Stomach (tissue), 9 donors: ENCODE data around the gene TMPRSS3. TPM values are rescaled to one million over a fixed set of nuclear protein-coding genes. Genes with fewer than 3 reads are reported as not detected.
"Not testable (repeated sequence)": the region's sequence is repeated elsewhere in the genome, so short reads cannot be mapped to it uniquely, and the experiment has no call there.

ENCODE experiments used
- DNase-seq, 2 donors: peaks; one replicate each; pipeline versions ENCODE4 v3.0.0 to v3.0.0-alpha.2; 2013 to 2019
- H3K27ac ChIP-seq, 5 donors: fragments of 200-600 bp in 4 of 5; sonication (generic) in 4 of 5; one replicate each; pipeline ENCODE4 v1.5.1; 2013 to 2019; ENCODE audit warnings: mild to moderate bottlenecking in 1 of 5, moderate library complexity in 1 of 5
- H3K27me3 ChIP-seq, 3 donors: fragments of 200-600 bp; sonication (generic); one replicate each; pipeline ENCODE4 v1.5.1; 2017 to 2019; ENCODE audit warnings: mixed run types in 1 of 3
- H3K36me3 ChIP-seq, 4 donors: fragments of 200-600 bp; sonication (generic); 1 replicate in 3 of 4; 2 replicates in 1 of 4; pipeline ENCODE4 v1.5.1; 2016 to 2019
- H3K4me1 ChIP-seq, 4 donors: fragments of 200-600 bp; sonication (generic); one replicate each; pipeline ENCODE4 v1.5.1; 2016 to 2019
- H3K4me3 ChIP-seq, 4 donors: fragments of 200-600 bp; sonication (generic) in 3 of 4; one replicate each; pipeline ENCODE4 v1.5.1; 2016 to 2019; ENCODE audit warnings: mild to moderate bottlenecking in 1 of 4
- H3K9me3 ChIP-seq, 4 donors: fragments of 200-600 bp; sonication (generic); one replicate each; pipeline ENCODE4 v1.5.1; 2016 to 2019
- EP300 ChIP-seq: sonication (generic); formaldehyde crosslinking; IDR thresholded peaks from one replicate; pipeline ENCODE4 v1.6.1; 2017; ENCODE audit warnings: antibody characterized with exemption
- POLR2A ChIP-seq, 4 donors: fragments of 450-650 bp; IDR thresholded peaks; one replicate each; pipeline ENCODE4 v1.6.1; 2016; ENCODE audit warnings: antibody characterized with exemption in 4 of 4, control low read depth in 2 of 4, mild to moderate bottlenecking in 1 of 4, moderate library complexity in 1 of 4
- POLR2AphosphoS5 ChIP-seq, 3 donors: sonication (generic); formaldehyde crosslinking; IDR thresholded peaks; one replicate each; pipeline ENCODE4 v1.6.1; 2016; ENCODE audit warnings: antibody characterized with exemption in 3 of 3
- WGBS, 5 donors: extraction: QIAGEN DNeasy Blood & Tissue Kit in 3 of 5; methylation state at CpG; one replicate each; pipeline versions ENCODE4 v1.1.5 to v1.1.7; 2013 to 2018; 5-methylcytosine and 5-hydroxymethylcytosine counted together
- intact Hi-C: fragments of 100-400 bp; cut with DNase I; formaldehyde crosslinking; loops from one replicate; pipeline ENCODE4 v1.15.1; 2023; ENCODE audit warnings: low total_unique reads
- polyA plus RNA-seq, 3 donors: library from polyadenylated mRNA; stranded (reverse); fragments of 200-250 nt; gene quantifications; one replicate each; pipeline ENCODE4 v1.2.3, GENCODE V29; 2013
- total RNA-seq, 5 donors: library from RNA; depleted of rRNA; stranded (reverse); fragments of >200 nt; gene quantifications; one replicate each; pipeline versions ENCODE4 v1.1.0 to v1.2.3, GENCODE V29; 2014 to 2016
- TF ChIP-seq, protein P1 (sequence below), 7 experiments: fragments of 450-650 bp in 4 of 7; fragments of 200-600 bp in 3 of 7; sonication (generic) in 3 of 7; IDR thresholded peaks; one replicate each; pipeline ENCODE4 v1.5.1; 2016 to 2019; ENCODE audit warnings: antibody characterized with exemption in 7 of 7, control low read depth in 2 of 7, mild to moderate bottlenecking in 1 of 7
- donor health status: healthy with polysubstance abuse.
- donor health status: Bipolar disorder and iron deficiency.
- donor health status: healthy.

The TMPRSS3 gene
- total and polyA plus RNA-seq, 8 donors = 0.45 to 37.9 (median 3.9) TPM; not detected in 1

GRCh38 chr21:42409366-42409765 lies 13.5 kb upstream of the TMPRSS3 start:
- no peak for TF ChIP-seq EP300
- TF ChIP-seq, protein P1, sequence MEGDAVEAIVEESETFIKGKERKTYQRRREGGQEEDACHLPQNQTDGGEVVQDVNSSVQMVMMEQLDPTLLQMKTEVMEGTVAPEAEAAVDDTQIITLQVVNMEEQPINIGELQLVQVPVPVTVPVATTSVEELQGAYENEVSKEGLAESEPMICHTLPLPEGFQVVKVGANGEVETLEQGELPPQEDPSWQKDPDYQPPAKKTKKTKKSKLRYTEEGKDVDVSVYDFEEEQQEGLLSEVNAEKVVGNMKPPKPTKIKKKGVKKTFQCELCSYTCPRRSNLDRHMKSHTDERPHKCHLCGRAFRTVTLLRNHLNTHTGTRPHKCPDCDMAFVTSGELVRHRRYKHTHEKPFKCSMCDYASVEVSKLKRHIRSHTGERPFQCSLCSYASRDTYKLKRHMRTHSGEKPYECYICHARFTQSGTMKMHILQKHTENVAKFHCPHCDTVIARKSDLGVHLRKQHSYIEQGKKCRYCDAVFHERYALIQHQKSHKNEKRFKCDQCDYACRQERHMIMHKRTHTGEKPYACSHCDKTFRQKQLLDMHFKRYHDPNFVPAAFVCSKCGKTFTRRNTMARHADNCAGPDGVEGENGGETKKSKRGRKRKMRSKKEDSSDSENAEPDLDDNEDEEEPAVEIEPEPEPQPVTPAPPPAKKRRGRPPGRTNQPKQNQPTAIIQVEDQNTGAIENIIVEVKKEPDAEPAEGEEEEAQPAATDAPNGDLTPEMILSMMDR (IDR thresholded peaks at IDR 0.05) = no peak
- TF ChIP-seq POLR2AphosphoS5 (IDR thresholded peaks at IDR 0.05) = no peak
- no peak for TF ChIP-seq POLR2A (IDR thresholded peaks at IDR 0.05)
- H3K27ac ChIP-seq = no peak overlapping the region
- no peak overlapping the region for H3K4me3 ChIP-seq
- no peaks in the 10 kb centered on the region for H3K9me3 ChIP-seq
- no peak for DNase-seq
- no peaks in the 10 kb centered on the region for H3K36me3 ChIP-seq
- intact Hi-C loops = loop anchor here (10.0 kb wide), 1 partner anchor 55 kb away; the partner anchor contains the start of gene TFF2
- WGBS, 5 donors = 74 to 87% (median 84%) methylated on average over 7 of the region's 7 CpGs
- peaks cover 0 to 37% (median 0%) of the 10 kb centered on the region in 3 donors for H3K27me3 ChIP-seq
- H3K4me1 ChIP-seq = peaks cover 0 to 7% (median 2%) of the 10 kb centered on the region in 4 donors

DNA sequence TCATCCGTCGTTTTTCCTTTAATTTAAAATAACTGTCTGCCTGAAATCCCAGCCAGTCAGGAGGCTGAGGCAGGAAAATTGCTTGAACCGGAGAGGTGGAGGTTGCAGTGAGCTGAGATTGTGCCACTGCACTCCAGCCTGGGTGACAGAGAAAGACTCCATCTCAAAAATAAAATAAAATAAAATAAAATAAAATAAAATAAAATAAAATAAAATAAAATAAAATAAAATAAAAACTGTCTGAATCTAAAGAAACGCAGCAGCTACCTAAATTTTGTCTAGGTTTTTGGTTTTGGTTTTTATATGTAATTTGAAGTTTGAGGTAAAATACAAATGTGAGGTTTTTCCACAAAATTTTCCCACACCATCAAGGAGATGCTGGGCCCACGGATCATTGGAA lies 12.9 kb upstream of the TMPRSS3 start:
- not testable (repeated sequence) for H3K4me3 ChIP-seq, H3K9me3 ChIP-seq, H3K27ac ChIP-seq, H3K4me1 ChIP-seq, DNase-seq, H3K36me3 ChIP-seq
- 87 to 92% (median 88%) methylated on average over 5 of the region's 5 CpGs for WGBS, 5 donors
- H3K27me3 ChIP-seq = peaks cover 0 to 39% (median 0%) of the 10 kb centered on the region in 3 donors
- intact Hi-C loops = loop anchor here (10.0 kb wide), 1 partner anchor 54 kb away; the partner anchor contains the start of gene TFF2

- Histone ChIP-seq H3K36me3 (no peaks in the 10 kb centered on the region), H3K4me1 (peaks cover 0 to 11% (median 2%) of the 10 kb centered on the region in 4 donors), H3K27me3 (peaks cover 0 to 32% (median 0%) of the 10 kb centered on the region in 3 donors), H3K4me3 (no peak overlapping the region), H3K9me3 (no peaks in the 10 kb centered on the region), H3K27ac (no peak overlapping the region)
- WGBS, 5 donors = 56 to 87% (median 83%) methylated on average over 5 of the region's 5 CpGs
- no peak for DNase-seq
- intact Hi-C loops = loop anchor here (10.0 kb wide), 1 partner anchor 53 kb away; the partner anchor contains the start of gene TFF2
- no peak for TF ChIP-seq EP300
- TF ChIP-seq, protein P1 (IDR thresholded peaks at IDR 0.05) = no peak
- no peak for TF ChIP-seq POLR2AphosphoS5 (IDR thresholded peaks at IDR 0.05)
- no peak for TF ChIP-seq POLR2A (IDR thresholded peaks at IDR 0.05)
Measured at GRCh38 chr21:42407476-42407875, 11.6 kb upstream of the TMPRSS3 start.

DNA sequence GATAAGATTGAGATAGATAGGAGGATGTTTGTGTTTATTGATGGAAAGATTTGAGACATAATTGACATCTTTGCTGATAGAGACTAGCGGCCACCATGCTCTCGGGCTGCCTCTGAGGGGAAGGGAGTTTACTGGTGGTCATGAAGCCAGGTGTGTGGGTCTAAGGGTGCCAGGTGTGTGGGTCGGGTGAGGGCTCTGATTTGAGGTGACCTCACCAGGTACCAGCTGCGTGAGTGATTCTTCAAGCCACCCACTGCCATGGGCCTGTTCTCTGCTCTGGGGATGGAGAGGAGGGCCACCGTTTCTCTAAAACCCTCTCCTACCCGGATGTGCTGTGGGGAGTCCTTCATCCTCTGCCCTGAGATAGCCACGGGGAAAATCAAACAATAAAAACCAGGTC lies 11.0 kb upstream of the TMPRSS3 start:
- WGBS, 5 donors = 65 to 85% (median 76%) methylated on average over 2 to 7 of the region's 7 CpGs
- peaks cover 0 to 4% (median 0%) of the 10 kb centered on the region in 4 donors for H3K9me3 ChIP-seq
- intact Hi-C loops = loop anchor here (10.0 kb wide), 1 partner anchor 52 kb away; the partner anchor contains the start of gene TFF2
- H3K36me3 ChIP-seq = no peaks in the 10 kb centered on the region
- no peak overlapping the region for H3K27ac ChIP-seq
- H3K27me3 ChIP-seq = peaks cover 0 to 26% (median 0%) of the 10 kb centered on the region in 3 donors
- peaks cover 0 to 6% (median 2%) of the 10 kb centered on the region in 4 donors for H3K4me1 ChIP-seq
- no peak for TF ChIP-seq POLR2AphosphoS5 (IDR thresholded peaks at IDR 0.05)
- TF ChIP-seq, protein P1 (IDR thresholded peaks at IDR 0.05) = no peak
- no peak for TF ChIP-seq POLR2A (IDR thresholded peaks at IDR 0.05)
- no peak for TF ChIP-seq EP300
- no peak for DNase-seq
- no peak overlapping the region for H3K4me3 ChIP-seq

DNA sequence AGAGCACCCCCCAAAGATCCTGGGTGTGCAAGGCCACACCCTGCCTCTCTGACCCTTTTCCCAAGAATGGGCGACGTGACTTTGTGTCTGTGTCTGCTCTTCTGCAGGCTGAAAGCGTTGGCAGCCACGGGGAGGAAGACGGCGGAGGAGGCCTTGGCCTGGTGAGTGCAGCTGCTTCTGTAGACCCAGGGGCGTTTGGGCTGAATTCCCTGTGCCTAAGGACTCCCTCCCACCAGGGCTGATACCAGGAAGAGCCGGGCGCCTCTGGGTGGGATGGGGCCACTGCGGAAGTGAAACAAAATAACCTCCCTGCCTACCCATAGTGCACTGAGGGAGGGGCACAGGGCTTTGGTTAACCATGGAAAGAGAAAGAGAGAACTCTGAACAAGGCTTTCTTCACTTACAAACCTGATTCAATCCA lies 10.4 kb upstream of the TMPRSS3 start:
- TF ChIP-seq, protein P1 (IDR thresholded peaks at IDR 0.05) = no peak
- TF ChIP-seq EP300 = no peak
- TF ChIP-seq POLR2A (IDR thresholded peaks at IDR 0.05) = no peak
- TF ChIP-seq POLR2AphosphoS5 (IDR thresholded peaks at IDR 0.05) = no peak
- intact Hi-C loops = loop anchor here (10.0 kb wide), 1 partner anchor 51 kb away; the partner anchor contains the start of gene TFF2
- Histone ChIP-seq H3K4me1 (peaks cover 0 to 4% (median 1%) of the 10 kb centered on the region in 4 donors), H3K27me3 (peaks cover 0 to 20% (median 0%) of the 10 kb centered on the region in 3 donors), H3K4me3 (peak overlapping the region in 2 of 4 donors; percentile 11 to 22), H3K36me3 (no peaks in the 10 kb centered on the region), H3K27ac (peak overlapping the region in 4 of 5 donors; percentile 18 to 62 (median 34)), H3K9me3 (peaks cover 0 to 9% (median 2%) of the 10 kb centered on the region in 4 donors)
- 71 to 87% (median 80%) methylated on average over 10 of the region's 10 CpGs for WGBS, 5 donors
- DNase-seq = no peak
